Measurements from ENCODE around the gene DAZAP1. TPM values are rescaled to one million over a fixed set of nuclear protein-coding genes. Genes with fewer than 3 reads are reported as not detected.

The DAZAP1 gene
- total RNA-seq, 1 donor from 2014 or later: 48.1 TPM

DNA sequence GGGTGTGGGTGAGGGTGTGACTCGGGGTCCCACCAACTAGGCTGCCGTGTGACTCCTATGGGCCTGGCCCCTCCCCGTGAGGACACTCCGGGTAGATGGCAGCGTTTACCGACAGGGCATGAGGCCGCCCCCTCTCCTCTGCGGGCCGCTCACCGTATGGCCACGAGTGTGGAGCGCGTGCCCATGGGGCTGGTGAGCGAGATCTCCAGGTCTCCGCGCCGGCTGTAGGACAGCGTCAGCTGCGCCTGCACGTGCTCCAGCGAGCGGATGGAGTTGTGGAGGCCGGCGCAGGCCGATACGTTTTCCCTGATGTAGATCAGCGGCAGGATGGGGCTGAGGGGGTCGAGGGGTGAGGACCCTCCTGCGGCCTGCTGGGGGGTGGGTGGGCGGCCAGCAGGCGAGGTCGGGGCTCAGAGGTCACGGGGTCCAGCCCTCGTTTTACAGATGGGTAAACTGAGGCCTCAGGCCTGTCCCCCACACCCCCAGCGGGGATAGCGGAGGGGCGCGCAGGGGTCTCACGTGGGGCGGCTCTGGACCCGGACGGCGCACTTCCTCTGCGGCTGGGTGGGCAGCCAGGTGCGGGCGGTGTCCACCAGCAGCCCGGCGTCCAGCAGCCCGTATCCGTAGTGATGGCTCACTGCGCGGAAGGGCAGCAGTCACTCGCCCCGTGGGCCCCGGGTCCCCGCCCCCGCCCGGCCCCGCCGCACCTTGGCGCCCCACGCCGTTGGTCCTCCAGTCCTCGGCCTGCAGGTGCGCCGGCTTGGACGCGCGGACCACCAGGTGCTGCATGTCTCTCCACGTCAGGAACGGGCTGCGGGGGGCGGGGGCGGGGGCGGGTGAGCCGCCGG lies 76.0 kb downstream of the DAZAP1 start:
- ATAC-seq: no peak
- no peak for DNase-seq (ENCODE audit: low spot score)

DNA sequence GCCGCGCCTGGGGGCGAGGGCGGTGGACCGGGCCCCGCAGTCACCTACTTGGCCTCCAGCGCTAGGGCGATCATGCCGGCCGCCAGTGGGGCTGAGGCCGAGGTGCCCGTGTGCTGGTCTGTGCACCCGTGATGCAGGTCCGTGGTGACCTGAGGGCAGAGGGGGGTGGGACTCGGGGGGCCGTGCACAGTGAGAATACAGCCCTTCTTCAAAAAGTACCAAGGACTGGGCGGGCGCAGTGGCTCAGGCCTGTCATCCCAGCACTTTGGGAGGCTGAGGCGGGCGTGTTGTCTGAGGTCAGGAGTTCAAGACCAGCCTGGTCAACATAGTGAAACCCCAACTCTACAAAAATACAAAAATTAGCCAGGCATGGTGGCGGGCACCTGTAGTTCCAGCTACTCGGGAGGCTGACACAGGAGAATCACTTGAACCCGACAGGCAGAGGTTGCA lies 76.6 kb downstream of the DAZAP1 start:
- DNase-seq (ENCODE audit: low spot score) (no peak), ATAC-seq (no peak)

Other genes with a start within 250 kb of the DAZAP1 start
- 22.6 TPM for gene SBNO2, start 233.3 kb upstream of the DAZAP1 start, total RNA-seq
- 33.1 TPM for gene STK11, start 201.8 kb upstream of the DAZAP1 start, total RNA-seq
- gene CBARP, start 169.6 kb upstream of the DAZAP1 start, total RNA-seq: 0.38 TPM
- gene ATP5F1D, start 165.8 kb upstream of the DAZAP1 start, total RNA-seq: 282 TPM
- gene MIDN, start 159.0 kb upstream of the DAZAP1 start, total RNA-seq: 51.7 TPM
- gene CIRBP, start 138.3 kb upstream of the DAZAP1 start, total RNA-seq: 125 TPM
- gene FAM174C, start 132.1 kb upstream of the DAZAP1 start, total RNA-seq: 48.0 TPM
- gene EFNA2, start 121.7 kb upstream of the DAZAP1 start, total RNA-seq: 8.6 TPM
- 105 TPM for gene NDUFS7, start 23.7 kb upstream of the DAZAP1 start, total RNA-seq
- gene GAMT, start 6.0 kb upstream of the DAZAP1 start, total RNA-seq: 214 TPM
- gene RPS15, start 30.8 kb downstream of the DAZAP1 start, total RNA-seq: 410 TPM
- gene APC2, start 42.5 kb downstream of the DAZAP1 start, total RNA-seq: 0.13 TPM
- gene C19orf25, start 71.6 kb downstream of the DAZAP1 start, total RNA-seq: 19.2 TPM
- 4.8 TPM for gene PCSK4, start 82.8 kb downstream of the DAZAP1 start, total RNA-seq
- 118 TPM for gene REEP6, start 83.6 kb downstream of the DAZAP1 start, total RNA-seq
- gene ADAMTSL5, start 105.4 kb downstream of the DAZAP1 start, total RNA-seq: 1.6 TPM
- gene PLK5, start 116.5 kb downstream of the DAZAP1 start, total RNA-seq: not detected
- 11.4 TPM for gene MEX3D, start 160.7 kb downstream of the DAZAP1 start, total RNA-seq
- 40.3 TPM for gene MBD3, start 185.3 kb downstream of the DAZAP1 start, total RNA-seq
- gene UQCR11, start 197.9 kb downstream of the DAZAP1 start, total RNA-seq: 220 TPM
- 14.2 TPM for gene TCF3, start 245.0 kb downstream of the DAZAP1 start, total RNA-seq

All from left lobe of liver (tissue), 2 donors.